Fibroblast of mammary gland (primary cell): ENCODE measurements around the gene ALX4.

Experiments
- DNase-seq: peaks from one replicate; pipeline ENCODE4 v3.0.0-alpha.2; 2010; ENCODE audit warnings: low read depth
- H3K4me3 ChIP-seq: 2 replicates; pipeline ENCODE4 v1.5.1; 2011; ENCODE audit warnings: low read depth, mild to moderate bottlenecking, low read length, moderate library complexity; ENCODE audit not compliant: control insufficient read depth
- TF ChIP-seq, protein P1 (sequence below): conservative IDR thresholded peaks from 2 replicates; pipeline ENCODE4 v1.5.1; 2011; ENCODE audit warnings: low read depth, low read length, inconsistent platforms; ENCODE audit not compliant: control insufficient read depth, insufficient read depth

ALX4 gene

DNA sequence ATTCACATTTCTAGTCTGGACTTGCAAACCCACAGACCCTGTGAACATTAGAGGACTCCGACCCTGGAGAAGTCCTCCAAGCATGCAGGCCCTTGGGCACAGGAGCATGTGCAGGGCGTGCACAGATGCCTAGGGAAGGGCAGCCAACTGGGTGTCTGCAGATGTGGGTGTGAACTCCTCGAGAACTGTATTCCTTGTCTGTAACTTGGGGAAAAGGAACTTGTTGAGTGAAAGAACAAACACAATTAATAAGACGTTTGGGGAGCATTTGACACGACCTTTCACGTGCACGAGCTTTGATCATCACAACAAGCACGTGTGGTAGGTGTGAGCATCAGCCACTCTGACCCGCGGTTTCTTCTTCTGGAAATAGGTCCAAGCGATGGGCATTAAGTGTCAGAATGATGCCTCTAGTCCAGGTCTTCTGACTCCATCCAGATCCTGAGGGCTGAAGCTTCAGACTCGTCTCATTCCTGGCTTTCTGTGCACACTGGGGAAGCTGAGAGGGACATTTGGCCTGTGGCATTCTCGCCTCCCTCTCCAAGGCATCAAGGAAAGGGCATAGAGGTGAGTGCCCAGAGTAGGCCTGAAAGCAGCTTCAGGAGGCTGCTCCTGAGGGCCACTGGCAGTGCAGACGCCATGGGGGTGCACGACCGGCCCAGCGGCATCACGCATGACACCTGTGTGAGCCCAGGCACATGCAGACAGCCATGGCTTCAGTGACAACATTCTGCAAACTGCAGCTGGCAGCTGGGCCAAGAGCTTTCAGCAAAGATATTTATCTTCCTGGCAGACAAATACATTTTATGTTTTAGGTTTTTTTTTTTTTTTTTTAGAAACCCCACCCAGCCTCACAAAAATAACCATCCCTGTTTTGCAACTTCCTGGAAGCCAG is 32.5 kb downstream of the ALX4 start:
- TF ChIP-seq, protein P1, sequence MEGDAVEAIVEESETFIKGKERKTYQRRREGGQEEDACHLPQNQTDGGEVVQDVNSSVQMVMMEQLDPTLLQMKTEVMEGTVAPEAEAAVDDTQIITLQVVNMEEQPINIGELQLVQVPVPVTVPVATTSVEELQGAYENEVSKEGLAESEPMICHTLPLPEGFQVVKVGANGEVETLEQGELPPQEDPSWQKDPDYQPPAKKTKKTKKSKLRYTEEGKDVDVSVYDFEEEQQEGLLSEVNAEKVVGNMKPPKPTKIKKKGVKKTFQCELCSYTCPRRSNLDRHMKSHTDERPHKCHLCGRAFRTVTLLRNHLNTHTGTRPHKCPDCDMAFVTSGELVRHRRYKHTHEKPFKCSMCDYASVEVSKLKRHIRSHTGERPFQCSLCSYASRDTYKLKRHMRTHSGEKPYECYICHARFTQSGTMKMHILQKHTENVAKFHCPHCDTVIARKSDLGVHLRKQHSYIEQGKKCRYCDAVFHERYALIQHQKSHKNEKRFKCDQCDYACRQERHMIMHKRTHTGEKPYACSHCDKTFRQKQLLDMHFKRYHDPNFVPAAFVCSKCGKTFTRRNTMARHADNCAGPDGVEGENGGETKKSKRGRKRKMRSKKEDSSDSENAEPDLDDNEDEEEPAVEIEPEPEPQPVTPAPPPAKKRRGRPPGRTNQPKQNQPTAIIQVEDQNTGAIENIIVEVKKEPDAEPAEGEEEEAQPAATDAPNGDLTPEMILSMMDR, result no peak
- DNase-seq, result no peak
- no peak overlapping the region for H3K4me3 ChIP-seq

DNA sequence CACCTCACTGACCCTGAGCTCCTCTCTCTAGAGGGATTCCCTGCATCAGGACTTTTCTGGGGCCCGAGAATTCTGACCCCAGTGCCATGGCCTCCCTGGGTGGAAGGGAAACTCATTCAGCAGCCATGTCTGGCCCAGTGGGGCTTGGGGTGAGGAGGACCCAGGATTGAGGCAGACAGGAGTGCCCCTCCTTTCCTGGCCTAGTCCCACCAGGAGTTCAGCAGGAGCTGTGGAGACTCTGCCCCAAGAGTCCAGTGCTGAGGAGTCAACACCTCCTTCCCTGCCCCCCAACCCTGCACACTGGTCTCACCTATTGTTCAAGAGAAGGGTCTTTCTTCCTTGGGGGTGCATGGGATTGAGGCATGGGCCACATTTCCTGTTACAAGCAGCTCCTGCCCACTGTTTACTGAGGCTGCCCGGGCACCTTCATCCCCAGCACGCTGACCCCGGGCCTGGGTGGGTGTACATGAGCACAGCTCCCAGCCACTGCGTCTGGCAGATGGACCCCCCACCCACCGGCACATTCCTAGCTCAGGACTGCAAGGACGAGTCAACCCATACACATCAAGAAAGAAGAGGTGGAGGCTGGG is 33.9 kb downstream of the ALX4 start:
- TF ChIP-seq, protein P1, result no peak
- H3K4me3 ChIP-seq, result no peak overlapping the region
- no peak for DNase-seq

DNA sequence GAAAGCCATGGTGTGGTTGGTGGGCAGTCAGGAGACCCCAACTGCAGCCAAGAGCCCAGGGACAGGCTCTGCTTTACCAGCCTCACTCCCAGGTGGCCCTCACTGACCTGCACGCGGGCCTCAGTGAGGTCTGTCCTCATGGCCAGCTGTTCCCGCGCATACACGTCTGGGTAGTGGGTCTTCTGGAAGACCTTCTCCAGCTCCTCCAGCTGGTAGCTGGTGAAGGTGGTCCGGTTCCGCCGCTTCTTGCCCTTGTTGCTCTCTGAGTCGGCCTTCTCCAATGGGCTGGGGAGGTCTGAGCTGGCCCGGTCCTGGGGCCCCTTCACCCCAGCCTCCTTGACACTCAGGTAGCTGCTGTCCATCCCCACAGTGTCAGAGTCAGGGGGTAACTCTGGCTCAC is 34.7 kb downstream of the ALX4 start:
- TF ChIP-seq, protein P1, result no peak
- H3K4me3 ChIP-seq, result no peak overlapping the region
- no peak for DNase-seq

DNA sequence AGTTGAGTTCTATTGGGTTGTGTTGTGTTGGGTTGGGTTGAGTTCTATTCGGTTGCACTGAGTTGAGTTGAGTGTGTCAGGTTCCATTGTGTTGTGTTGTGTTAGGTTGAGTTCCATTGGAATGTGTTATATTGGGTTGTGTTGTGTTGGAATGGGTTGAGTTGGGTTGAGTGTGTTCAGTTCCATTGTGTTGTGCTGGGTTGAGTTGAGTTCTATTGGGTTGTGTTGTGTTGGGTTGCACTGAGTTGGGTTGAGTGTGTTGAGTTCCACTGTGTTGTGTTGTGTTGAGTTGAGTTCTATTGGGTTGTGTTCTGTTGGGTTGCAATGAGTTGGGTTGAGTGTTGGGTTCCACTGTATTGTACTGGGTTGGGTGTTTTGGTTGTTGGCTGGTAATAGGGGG is 35.5 kb downstream of the ALX4 start:
- no peak for DNase-seq
- H3K4me3 ChIP-seq, result no peak overlapping the region

DNA sequence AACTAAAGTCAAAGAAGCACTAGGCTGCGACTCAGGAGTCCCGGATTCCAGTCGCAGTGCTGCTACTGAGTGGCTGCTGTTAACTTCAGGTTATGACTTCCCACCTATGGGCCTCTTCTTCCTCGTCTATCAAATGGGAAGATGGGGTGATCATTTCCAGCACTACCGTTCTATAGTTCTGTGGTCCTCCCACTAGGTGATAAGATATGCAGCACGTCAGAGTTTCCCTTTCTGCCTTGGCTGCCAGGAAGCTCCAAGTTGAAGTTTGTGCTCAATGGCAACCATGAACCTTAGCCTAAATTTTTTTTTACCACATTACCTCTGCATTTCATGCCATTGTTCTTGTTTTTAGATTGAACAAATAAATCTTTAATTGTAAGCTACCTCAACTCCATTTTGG is 38.7 kb downstream of the ALX4 start:
- H3K4me3 ChIP-seq, result no peak overlapping the region
- TF ChIP-seq, protein P1, result no peak
- no peak for DNase-seq

More for the DNA sequence above, 35.5 kb downstream of the ALX4 start:
- TF ChIP-seq, protein P1, result no peak

DNA sequence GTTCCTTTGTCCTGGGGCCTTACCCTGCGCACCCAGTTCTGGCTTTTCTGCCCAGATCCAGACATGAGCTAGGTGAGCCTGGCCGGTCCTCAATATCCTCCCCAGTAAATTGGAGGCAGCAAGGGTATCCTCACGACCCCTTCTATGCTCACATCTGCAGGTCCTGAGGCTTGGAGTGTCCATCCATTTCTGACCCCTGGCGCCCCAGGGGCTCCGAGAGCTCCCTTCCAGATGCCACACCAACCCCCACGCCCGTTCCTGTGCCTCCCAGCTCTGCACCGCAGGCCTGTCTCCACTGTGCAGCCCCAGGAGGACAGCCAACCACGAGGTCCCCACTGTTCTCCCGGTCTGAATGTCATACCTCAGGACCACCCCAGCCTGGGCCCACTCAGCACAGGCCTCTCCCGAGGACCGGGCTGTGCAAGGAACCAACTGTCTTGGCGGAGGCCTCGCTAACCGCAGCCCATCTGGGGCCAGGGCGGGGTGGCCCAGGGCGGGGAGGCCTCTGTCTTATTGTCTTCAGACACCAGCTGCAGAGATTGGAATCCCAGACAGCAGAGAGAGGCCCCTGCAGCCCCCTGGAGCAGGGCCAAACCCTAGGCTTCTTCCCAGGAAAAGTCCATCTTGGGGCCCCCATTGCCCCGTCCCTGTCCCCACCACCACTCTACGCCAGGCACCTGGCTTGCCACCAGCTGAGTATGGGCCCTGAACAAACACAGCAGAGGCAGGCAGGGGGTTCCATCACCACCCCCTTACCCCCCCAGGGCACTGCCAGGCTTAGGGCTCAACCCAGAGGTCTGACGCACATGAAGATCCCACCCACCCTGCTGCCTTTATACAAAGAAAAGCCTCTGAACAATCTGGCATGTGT is 39.3 kb downstream of the ALX4 start:
- DNase-seq, result no peak
- H3K4me3 ChIP-seq, result no peak overlapping the region
- TF ChIP-seq, protein P1, result no peak
